ENCODE data around the gene PLD5.

Gene PLD5

GRCh38 chr1:242524571-242525359 lies at the start of gene PLD5:
Gene PLD5, minus strand, starts transcription at chr1:242524697.
- Histone ChIP-seq H4K20me1 (ENCODE audit: control insufficient read depth, insufficient read depth, low read depth, low read length) (no peaks in the 10 kb centered on the region), H3F3A (ENCODE audit: control insufficient read depth, insufficient read depth) (no peaks in the 10 kb centered on the region), H3K9me3 (ENCODE audit: control insufficient read depth, insufficient read depth, low read length) (peaks cover 6% of the 10 kb centered on the region; the same call in 1 of the 2 replicates), H3K36me3 (ENCODE audit: control insufficient read depth, low read length) (no peaks in the 10 kb centered on the region), H3K27ac (ENCODE audit: low read depth, low read length) (no peak within 1 kb of the TSS), H3K27me3 (ENCODE audit: control insufficient read depth, low read length) (no peaks in the 10 kb centered on the region), H3K4me1 (ENCODE audit: control insufficient read depth, low read length) (no peaks in the 10 kb centered on the region), H3K4me3 (ENCODE audit: low read length) (no peak within 1 kb of the TSS), H3K9me2 (replicated peaks; ENCODE audit: control insufficient read depth, low read length) (no peaks in the 10 kb centered on the region), H3K79me2 (ENCODE audit: control insufficient read depth, low read length) (no peaks in the 10 kb centered on the region), H3K4me2 (ENCODE audit: low read length) (no peak within 1 kb of the TSS)
- TF ChIP-seq, protein P1, sequence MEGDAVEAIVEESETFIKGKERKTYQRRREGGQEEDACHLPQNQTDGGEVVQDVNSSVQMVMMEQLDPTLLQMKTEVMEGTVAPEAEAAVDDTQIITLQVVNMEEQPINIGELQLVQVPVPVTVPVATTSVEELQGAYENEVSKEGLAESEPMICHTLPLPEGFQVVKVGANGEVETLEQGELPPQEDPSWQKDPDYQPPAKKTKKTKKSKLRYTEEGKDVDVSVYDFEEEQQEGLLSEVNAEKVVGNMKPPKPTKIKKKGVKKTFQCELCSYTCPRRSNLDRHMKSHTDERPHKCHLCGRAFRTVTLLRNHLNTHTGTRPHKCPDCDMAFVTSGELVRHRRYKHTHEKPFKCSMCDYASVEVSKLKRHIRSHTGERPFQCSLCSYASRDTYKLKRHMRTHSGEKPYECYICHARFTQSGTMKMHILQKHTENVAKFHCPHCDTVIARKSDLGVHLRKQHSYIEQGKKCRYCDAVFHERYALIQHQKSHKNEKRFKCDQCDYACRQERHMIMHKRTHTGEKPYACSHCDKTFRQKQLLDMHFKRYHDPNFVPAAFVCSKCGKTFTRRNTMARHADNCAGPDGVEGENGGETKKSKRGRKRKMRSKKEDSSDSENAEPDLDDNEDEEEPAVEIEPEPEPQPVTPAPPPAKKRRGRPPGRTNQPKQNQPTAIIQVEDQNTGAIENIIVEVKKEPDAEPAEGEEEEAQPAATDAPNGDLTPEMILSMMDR (IDR thresholded peaks at IDR 0.05; ENCODE audit: low read depth, low read length, poor library complexity, severe bottlenecking), result no peak
- no peak for TF ChIP-seq EZH2phosphoT487 (IDR thresholded peaks at IDR 0.05; ENCODE audit: borderline replicate concordance, low read length)

GRCh38 chr1:242569867-242570266 lies 45.4 kb upstream of the PLD5 start:
- no peaks in the 10 kb centered on the region for H3K9me3 ChIP-seq (ENCODE audit: control insufficient read depth, insufficient read depth, low read length)
- no peaks in the 10 kb centered on the region for H3K27me3 ChIP-seq (ENCODE audit: control insufficient read depth, low read length)
- H3K36me3 ChIP-seq (ENCODE audit: control insufficient read depth, low read length), result no peaks in the 10 kb centered on the region
- no peak overlapping the region for H3K27ac ChIP-seq (ENCODE audit: low read depth, low read length)
- TF ChIP-seq EZH2phosphoT487 (IDR thresholded peaks at IDR 0.05; ENCODE audit: borderline replicate concordance, low read length), result no peak
- TF ChIP-seq, protein P1 (IDR thresholded peaks at IDR 0.05; ENCODE audit: low read depth, low read length, poor library complexity, severe bottlenecking), result no peak
- no peak overlapping the region for H3K4me3 ChIP-seq (ENCODE audit: low read length)
- no peaks in the 10 kb centered on the region for H4K20me1 ChIP-seq (ENCODE audit: control insufficient read depth, insufficient read depth, low read depth, low read length)
- no peaks in the 10 kb centered on the region for H3K79me2 ChIP-seq (ENCODE audit: control insufficient read depth, low read length)
- no peaks in the 10 kb centered on the region for H3K9me2 ChIP-seq (replicated peaks; ENCODE audit: control insufficient read depth, low read length)
- no peak overlapping the region for H3K4me2 ChIP-seq (ENCODE audit: low read length)
- no peaks in the 10 kb centered on the region for H3F3A ChIP-seq (ENCODE audit: control insufficient read depth, insufficient read depth)
- no peaks in the 10 kb centered on the region for H3K4me1 ChIP-seq (ENCODE audit: control insufficient read depth, low read length)

- H3K36me3 ChIP-seq (ENCODE audit: control insufficient read depth, low read length), result no peaks in the 10 kb centered on the region
- H3K27me3 ChIP-seq (ENCODE audit: control insufficient read depth, low read length), result no peaks in the 10 kb centered on the region
- no peak overlapping the region for H3K4me2 ChIP-seq (ENCODE audit: low read length)
- no peak for TF ChIP-seq EZH2phosphoT487 (IDR thresholded peaks at IDR 0.05; ENCODE audit: borderline replicate concordance, low read length)
- TF ChIP-seq, protein P1 (IDR thresholded peaks at IDR 0.05; ENCODE audit: low read depth, low read length, poor library complexity, severe bottlenecking), result no peak
- no peaks in the 10 kb centered on the region for H3K9me2 ChIP-seq (replicated peaks; ENCODE audit: control insufficient read depth, low read length)
- H3K9me3 ChIP-seq (ENCODE audit: control insufficient read depth, insufficient read depth, low read length), result no peaks in the 10 kb centered on the region
- no peaks in the 10 kb centered on the region for H3K4me1 ChIP-seq (ENCODE audit: control insufficient read depth, low read length)
- no peaks in the 10 kb centered on the region for H3K79me2 ChIP-seq (ENCODE audit: control insufficient read depth, low read length)
- H3K4me3 ChIP-seq (ENCODE audit: low read length), result no peak overlapping the region
- H3F3A ChIP-seq (ENCODE audit: control insufficient read depth, insufficient read depth), result no peaks in the 10 kb centered on the region
- no peak overlapping the region for H3K27ac ChIP-seq (ENCODE audit: low read depth, low read length)
- no peaks in the 10 kb centered on the region for H4K20me1 ChIP-seq (ENCODE audit: control insufficient read depth, insufficient read depth, low read depth, low read length)
Observed at GRCh38 chr1:242568666-242569065, 44.2 kb upstream of the PLD5 start.

Data from DOHH2 (cell line).